GM10847 (cell line): Measurements from ENCODE around the gene PSMB7.
A peak's percentile ranks its signal among the peaks of the same experiment; 100 is the strongest.

ENCODE experiments used
- POLR2A ChIP-seq: IDR thresholded peaks from 2 replicates; pipeline ENCODE4 v1.6.1; 2011; ENCODE audit not compliant: insufficient read length; ENCODE audit errors: extremely low read depth

The PSMB7 gene

DNA sequence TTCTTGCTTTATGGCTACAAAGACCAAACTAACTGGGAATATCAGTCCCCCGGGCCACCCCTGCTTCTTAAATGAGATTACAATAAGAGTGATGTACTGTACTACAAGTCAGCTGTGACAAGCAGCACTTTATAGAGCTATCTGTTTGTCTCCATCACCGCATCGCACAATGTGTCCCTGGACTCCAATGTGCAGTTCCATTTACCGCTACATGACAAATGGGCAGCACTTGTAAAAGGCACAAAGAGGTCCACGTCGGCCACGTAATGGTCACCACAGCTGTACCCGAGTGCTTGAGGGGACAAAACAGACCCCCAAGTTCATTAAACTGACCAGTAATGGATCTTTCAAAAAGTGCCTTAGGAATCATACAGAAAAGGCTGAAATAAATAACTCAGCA lies 54.1 kb downstream of the PSMB7 start:
- TF ChIP-seq POLR2A = no peak

GRCh38 chr9:124359855-124360678 lies 55.2 kb downstream of the PSMB7 start:
- TF ChIP-seq POLR2A = no peak

GRCh38 chr9:124359426-124359825 lies 55.8 kb downstream of the PSMB7 start:
- TF ChIP-seq POLR2A = no peak

DNA sequence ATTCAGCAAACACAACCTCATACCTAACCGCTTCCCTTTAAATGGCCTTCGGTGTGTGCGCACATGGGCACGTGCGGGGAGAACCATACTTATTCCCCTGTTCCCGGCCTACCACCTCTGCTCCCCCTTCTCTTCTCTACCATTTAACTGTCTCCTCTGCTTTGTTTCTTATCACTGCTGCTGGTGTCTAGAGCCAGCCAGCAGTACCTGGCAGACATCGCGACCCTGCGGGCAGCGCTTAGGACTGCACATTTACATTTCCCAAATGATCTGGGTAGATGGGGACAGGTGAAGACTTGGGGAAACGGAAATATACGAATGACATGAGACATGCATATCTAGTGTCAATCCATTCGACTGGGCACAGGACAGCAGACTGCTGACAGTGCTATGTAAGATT lies 56.6 kb downstream of the PSMB7 start:
- no peak for TF ChIP-seq POLR2A

DNA sequence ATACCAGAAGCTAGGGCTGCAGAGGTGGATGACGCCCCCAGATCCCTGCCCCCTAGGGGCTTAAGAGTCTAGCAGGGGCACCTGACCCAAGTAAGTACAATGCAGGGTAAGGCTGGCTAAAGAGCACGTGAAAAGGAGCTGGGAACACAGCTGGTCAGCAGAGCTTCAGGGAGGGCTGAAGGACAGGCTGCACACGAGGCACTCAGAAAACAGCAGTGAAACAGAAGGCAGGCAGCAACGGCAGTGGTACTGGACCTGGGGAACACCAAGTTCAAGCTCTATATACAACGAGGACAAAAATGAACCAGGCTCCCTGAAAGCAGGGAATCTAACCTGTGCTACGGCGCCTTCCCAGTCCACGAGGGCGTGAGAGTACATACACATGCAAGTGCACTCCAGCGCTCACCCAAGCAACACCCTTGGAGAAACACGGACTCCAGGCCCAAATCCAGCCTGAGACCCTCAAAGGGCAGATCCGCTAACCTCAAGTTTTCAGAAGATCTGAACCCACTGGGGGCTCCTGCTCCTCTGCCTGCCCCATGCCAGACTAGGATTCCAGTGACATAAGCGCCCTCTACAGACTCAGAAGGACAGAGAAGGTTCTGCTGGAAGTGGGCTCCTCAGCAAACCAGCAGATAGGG lies 57.4 kb downstream of the PSMB7 start:
- TF ChIP-seq POLR2A = no peak

- no peak for TF ChIP-seq POLR2A
Observed at GRCh38 chr9:124356745-124357390, 58.4 kb downstream of the PSMB7 start.

DNA sequence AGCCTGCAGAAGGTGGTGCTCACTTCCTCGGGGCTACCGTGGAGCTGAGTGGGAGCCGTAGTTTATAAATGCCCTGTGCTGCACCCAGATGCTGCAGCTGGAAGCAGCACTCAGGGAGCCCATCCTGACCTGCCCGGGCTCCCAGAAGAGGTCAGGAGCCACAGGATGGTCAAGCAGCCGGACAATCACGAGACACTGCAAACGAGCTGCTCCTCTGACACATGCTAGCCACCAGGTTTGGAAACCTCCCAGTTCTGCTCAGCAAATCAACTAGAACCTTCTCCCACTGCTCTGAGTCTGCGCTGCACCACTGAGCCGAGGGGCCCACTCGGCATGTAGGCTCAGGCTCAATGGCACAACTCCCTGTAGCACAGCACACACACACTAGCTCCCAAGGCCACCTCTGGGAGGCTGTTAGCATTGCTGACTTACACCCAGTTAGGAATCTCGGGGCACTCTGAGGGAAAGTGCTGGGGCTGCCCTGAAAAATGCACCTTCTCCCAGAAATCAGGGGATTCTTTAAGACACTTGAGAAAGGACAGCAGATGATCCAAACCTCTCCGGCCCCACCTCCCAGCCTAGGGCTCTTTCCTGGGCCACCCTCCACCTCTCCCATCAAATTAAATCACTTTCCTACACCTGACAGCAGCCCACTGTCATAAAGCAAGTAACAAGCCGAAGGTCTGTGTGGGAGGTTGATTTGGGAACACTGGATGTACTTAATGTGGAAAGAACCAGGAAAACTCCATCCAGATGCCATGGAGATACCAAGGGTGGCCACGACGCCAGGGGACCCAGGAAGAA lies 59.1 kb downstream of the PSMB7 start:
- no peak for TF ChIP-seq POLR2A

DNA sequence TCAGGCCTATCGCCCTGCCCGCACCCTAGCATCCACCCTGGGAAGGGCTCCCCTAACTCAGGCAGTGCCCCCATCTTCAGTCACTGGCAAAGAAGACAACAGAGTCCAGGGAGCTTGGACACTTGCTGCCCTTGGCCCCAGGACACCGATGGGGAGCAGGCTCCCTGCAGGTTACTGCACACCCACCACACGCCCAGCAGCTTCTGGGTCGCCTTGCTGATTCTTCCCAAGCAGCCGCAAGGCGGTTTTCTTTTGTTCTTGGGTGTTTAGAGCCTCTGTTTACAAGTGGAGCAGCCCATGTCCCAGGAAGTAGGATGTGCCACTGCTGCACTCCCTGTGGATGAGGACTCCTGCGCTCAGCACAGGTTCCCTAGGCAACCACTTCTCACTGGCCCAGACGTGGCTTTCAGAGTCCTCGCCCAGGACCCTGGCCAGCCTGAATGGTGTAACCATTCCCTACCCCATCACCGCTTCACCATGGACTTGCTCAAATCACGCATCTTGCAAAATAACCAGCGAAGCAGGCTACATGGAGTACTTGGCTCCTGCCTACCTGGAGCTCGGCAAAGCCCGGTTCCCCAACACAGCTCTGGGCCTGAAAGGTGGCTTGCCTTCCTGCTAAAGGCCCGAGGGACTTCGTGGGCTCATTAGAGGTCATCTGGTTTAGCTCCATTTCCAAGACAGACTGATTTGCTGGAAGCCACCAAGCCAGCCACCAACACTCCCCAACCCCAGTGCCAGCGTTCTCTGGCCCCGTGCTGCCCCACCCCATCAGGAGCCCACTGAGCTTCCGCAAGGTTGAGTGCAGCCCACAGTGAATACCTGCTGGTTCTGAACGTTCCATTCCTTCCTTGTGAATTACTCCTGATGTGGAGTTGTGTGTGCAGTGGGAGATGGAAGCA lies 60.0 kb downstream of the PSMB7 start:
- peak; percentile 25 for TF ChIP-seq POLR2A

DNA sequence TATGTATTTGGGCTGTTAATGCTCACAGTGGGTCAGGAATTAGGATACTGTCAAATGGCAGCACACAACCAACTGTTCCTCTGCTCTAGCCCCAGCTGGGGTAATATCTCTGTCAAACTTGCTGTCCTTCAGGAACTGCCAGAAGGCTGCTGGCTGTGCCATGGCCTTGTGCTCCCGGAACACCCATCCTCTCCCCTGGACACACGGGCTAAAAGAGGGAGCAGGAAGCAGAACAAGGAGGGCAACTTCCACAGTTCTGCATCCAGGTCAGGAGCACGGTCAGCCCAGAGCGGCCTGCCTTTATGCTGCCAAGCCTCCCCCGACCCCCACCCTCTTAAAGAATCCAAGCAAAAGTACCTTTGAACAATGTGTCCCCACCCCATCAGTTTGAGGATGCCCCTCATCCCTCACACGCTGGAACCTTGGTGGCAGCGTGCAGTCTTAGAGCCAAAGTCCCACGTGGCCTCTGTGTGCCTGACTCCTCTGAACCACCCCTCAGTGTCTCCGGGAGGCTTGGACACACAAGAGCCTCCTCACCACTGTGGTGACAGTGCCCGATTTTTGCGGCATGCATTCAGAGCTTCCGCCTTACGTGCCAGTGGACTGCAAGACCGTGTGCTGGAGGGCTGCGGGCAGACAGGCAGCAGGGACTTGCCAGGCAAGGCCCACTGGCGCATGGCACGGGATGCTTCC lies 60.8 kb downstream of the PSMB7 start:
- TF ChIP-seq POLR2A = peak; percentile 9

- TF ChIP-seq POLR2A = no peak
Observed at GRCh38 chr9:124353811-124354274, 61.4 kb downstream of the PSMB7 start.

GRCh38 chr9:124353166-124353768 lies 62.0 kb downstream of the PSMB7 start:
- no peak for TF ChIP-seq POLR2A

DNA sequence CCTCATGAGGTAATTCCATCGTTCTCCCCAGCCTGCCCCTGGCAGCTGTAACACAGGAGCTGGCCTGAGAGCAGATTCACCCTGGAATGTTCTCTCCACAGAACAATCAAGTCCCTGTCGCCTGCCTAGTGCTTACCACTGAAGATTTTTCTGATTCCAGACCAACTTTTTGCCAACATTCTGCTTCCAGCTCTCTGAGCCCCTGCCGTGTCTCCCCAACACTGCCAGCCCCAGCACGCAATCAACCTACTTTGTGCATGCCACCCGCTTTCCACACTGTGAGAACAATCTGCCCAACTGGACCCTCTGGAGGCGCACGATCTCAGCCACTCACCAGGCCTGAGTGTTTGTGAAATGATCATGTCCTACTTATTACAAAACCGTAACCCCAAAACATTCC lies 62.6 kb downstream of the PSMB7 start:
- no peak for TF ChIP-seq POLR2A
